Measurements from ENCODE around the gene CNTLN.
"Not testable (repeated sequence)": the region's sequence is repeated elsewhere in the genome, so short reads cannot be mapped to it uniquely, and the experiment has no call there.

The CNTLN gene

GRCh38 chr9:17422994-17423680 is 288.3 kb downstream of the CNTLN start:
- DNase-seq = no peak

DNA sequence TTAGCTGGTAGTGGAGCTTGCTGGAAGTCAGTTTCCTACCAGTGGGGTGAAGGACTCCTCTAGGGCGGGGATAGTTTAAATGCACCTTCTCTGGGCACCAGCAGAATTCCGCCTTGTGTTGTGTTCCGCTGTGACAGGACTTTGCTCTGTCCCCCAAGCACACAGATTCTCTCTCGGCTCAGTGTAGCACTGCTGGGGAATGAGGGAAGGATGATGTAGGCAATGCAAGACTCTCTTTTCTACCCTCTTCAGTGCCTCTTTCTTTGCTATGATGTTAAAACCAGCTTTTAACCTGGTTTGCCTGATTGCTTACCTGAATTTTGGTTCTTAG is 288.8 kb downstream of the CNTLN start:
- DNase-seq = no peak

- DNase-seq = no peak
These were observed 290.5 kb downstream of the CNTLN start for GRCh38 chr9:17425384-17425783.

- DNase-seq = no peak
These were observed 298.7 kb downstream of the CNTLN start for GRCh38 chr9:17433526-17433925.

DNA sequence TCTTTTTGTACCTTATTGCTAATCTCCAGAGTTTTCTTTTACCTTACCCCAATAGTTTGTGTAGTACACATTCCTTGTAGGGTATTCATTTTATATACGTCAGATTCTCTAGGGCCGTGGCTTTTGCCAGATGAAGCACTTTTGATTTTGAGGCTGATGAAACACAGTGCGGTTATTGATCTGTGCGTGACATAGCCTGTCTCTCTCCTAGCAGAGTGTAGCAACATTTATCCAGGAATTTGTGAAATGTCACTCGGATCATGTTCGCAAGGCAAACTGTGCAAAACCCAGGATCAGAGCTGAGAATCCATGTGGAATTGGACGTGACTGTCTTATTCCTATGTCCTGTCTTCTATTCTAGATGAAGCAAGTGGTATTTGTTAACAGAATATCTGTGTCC is 302.0 kb downstream of the CNTLN start:
- no peak for DNase-seq

DNA sequence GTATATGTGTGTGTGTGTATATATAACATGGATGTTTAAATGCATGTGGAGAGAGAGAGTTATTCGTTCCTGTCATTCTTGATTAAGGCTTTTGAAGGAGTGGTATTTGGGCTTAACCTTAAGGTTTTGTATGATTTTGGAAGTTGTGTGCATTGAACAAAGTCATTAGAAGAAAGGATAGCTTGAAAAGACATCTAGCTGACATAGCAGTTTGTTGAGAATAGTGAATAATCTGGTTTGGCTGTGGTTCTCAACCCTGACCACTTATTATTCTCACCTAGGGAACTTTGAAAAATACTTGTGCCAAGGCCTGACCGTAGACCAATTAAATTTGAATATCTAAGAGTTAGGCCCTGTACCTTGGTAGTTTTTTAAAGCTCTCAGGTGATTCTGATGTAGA is 303.0 kb downstream of the CNTLN start:
- DNase-seq = no peak

- not testable (repeated sequence) for DNase-seq
These were observed 310.3 kb downstream of the CNTLN start for GRCh38 chr9:17445126-17445525.

DNA sequence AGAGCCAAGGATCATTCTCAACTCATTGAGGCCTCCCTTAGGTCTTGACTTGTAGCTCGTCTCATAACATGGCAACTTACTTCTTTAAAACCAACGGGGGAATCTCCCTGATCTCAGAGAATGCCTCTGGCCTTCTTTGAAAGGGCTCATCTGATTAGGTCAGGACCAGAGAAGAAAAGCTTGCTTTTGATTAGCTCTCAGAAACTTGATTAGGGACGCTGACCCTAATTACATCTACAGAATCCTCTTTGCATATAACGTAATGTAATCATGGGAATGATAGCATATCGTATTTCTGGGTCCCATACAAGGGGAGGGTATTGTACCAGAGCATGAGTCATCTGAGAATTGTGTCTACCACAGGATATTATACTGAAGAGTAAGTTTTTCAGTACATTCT is 318.9 kb downstream of the CNTLN start:
- no peak for DNase-seq

DNA sequence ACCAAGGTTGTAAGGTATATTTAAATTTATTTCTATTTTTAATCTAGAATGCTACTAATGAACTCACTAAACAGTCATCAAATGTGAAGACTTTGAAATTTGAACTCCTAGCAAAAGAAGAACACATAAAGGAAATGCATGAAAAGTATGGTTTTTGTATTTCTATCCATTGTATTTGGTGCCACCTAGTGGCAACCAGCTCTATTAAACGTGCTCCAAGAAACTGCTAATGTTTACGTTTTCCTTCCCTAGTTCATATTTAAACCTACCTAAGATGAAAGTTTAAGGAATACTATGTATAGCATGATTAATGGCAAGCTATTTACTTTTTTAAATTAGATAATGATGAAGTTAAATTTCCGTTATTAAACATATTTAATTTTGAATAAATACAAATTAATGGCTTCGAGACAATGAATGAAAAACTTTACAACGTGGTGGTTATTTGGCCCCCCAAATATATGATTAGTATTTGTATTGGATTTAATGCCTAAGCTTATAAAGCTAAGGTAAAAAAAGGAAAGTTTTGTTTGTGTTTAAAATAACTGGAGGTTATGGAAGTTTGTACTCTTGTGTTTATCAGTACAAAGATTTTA is 328.1 kb downstream of the CNTLN start:
- no peak for DNase-seq

GRCh38 chr9:17470036-17470813 is 335.4 kb downstream of the CNTLN start:
- DNase-seq = no peak

DNA sequence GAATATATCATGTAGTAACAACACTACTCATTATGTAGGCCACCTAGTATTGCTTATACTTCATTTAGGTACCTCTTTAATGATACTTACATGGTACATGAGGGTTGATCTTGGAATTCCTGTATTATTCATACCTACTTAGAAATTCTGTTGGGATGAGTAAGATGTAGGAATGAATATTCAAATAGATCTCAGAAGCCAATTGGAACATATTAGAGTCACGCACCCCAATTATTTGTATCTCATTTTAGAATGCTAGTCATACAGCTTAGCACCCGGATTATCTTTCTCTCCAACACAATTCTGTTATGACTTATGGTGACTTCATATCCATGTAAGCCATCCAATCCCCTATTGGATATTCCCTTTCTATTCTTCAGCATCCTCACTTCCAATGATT is 337.3 kb downstream of the CNTLN start:
- no peak for DNase-seq

DNA sequence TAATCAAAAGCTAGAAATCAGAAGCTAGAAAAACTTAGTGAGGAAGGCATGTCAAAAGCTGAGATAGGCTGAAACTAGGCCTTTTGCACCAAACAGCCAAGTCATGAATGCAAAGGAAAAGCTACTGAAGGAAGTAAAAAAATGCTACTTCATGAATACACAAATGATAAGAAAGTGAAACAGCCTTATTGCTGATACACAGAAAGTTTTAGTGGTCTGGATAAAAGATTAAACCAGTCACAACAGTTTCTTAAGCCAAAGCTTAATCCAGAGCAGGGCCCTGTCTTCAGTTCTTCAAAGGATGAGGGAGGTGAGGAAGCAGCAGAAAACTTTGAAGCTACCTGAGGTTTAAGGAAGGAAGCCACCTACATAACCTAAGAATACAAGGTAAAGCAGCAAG is 341.6 kb downstream of the CNTLN start:
- no peak for DNase-seq

DNA sequence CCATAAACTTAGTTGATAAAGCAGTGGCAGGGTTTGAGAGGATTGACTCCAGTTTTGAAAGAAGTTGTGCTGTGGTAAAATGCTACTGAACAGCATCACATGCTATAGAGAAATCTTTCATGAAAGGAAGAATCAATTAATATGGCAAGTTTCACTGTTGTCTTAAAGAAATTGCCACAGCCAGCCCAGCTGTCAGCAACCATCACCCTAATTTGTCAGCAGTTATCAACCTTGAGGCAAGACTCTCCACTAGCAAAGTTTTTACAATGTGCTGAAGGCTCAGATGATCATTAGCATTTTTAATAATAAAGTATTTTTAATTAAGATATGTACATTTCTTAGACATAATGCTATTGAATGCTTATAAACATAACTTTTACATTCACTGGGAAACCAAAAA is 343.0 kb downstream of the CNTLN start:
- DNase-seq = no peak

DNA sequence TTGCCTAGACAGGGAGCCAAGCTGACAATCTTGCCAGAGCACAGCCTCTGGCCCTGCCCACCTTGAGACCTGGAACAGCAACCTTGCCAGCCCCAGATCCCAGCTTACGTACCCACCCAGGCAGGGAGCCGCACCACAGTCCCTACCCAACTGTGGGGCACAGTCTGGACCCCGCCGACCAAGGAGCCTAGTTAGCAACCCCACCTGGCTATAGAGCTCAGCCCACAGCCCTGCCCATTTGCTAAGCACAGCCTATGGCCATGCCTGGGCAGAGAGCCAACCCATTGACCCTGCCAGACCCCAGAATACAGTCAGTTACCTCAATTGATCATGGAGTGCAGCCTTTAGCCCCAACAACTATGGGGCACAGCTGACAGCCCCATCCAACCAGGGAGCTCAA is 346.1 kb downstream of the CNTLN start:
- DNase-seq = no peak

GRCh38 chr9:17481565-17481964 is 346.7 kb downstream of the CNTLN start:
- no peak for DNase-seq

- DNase-seq = no peak
These were observed 350.1 kb downstream of the CNTLN start for GRCh38 chr9:17484906-17485305.

DNA sequence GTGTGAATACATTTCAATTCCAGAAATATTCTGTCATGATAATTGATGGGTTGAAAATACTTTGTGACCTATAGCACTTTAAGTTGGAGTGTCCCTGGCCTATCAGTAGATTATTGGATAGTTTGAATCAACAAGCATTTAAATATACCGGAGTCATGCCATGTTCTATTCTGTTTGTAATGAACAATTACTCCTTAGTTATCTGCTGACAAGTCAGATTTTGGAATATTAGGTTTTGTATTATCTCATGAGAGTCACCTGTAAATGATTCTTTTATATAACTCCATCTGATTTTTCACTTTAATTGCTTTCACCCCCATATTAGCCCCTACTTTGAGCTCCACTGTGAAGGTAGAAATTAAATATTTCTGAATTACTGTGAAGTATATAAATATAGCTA is 351.6 kb downstream of the CNTLN start:
- DNase-seq = no peak

- no peak for DNase-seq
These were observed 352.6 kb downstream of the CNTLN start for GRCh38 chr9:17487467-17487866.

DNA sequence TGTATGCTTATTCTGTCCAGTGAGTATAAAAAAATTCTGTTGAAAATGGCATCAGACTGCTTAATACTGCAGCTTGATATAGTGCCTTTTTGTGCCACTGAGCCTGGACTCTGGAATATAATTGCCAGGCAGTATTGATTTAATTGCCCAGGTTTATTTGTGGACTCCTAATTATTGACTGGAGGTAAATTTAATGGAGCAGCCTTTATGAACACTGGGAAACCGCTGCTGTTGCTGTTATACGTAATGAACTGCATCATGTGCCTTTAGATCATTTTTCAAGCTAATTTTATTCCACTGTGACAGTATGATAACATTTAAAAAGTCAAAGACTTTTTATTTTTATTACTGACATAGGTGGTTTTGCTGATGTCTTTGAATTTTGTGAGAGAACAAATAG is 353.8 kb downstream of the CNTLN start:
- DNase-seq = no peak

- no peak for DNase-seq
These were observed 355.3 kb downstream of the CNTLN start for GRCh38 chr9:17490110-17490509.

DNA sequence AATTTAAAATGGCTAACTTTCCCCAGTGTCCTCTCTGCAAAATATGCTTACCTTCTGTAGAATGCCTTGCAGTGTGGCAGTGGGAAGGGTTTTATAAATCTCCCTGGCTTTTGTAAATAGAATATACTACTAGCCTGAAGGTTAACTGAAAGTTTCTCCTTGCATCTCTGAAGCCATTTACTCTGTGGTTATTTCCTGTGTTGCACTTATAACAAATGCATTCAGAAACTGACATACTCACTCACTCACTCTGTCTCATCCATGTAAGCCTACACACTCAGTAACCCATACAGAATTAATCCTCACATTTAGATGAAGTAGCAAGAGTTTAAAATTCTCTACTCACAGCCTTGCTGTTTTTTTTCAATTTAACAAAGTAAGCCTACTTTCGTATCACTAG is 356.9 kb downstream of the CNTLN start:
- DNase-seq = no peak

GRCh38 chr9:17503196-17503595 is 368.4 kb downstream of the CNTLN start:
- no peak for DNase-seq

DNA sequence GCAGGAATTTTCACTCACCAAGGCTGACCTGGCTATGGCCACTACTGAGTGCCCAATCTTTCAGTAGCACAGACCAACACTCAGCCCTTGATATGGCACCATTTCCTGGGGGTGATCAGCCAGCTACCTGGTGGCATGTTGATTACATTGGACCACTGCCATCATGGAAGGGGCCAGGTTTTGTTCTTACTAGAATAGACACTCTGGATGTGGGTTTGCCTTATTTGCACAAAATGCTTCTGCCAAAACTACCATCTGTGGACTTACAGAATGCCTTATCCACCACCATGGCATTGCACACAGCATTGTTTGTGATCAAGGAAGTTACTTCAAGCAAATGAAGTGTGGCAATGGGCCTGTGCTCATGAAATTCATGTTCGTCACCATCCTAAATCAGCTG is 374.3 kb downstream of the CNTLN start:
- DNase-seq = no peak

DNA sequence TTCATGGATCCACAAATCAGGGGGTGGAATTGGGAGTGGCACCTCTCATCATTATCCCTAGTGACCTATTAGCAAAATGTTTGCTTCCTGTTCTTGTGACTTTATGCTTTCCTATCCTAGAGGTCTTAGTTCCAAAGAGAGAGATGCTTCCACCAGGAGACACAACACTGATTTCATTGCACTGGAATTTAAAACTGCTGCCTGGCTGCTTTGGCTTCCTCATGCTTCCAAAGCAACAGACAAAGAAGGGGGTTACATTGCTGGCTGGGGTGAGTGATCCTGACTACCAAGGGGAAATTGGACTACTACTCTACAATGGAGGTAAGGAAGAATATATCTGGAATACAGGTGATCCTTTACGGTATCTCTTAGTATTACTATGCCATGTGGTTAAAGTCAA is 374.9 kb downstream of the CNTLN start:
- DNase-seq = no peak
